ENCODE measurements around the gene RNF207.
"Not testable (repeated sequence)": the region's sequence is repeated elsewhere in the genome, so short reads cannot be mapped to it uniquely, and the experiment has no call there.

Gene RNF207

DNA sequence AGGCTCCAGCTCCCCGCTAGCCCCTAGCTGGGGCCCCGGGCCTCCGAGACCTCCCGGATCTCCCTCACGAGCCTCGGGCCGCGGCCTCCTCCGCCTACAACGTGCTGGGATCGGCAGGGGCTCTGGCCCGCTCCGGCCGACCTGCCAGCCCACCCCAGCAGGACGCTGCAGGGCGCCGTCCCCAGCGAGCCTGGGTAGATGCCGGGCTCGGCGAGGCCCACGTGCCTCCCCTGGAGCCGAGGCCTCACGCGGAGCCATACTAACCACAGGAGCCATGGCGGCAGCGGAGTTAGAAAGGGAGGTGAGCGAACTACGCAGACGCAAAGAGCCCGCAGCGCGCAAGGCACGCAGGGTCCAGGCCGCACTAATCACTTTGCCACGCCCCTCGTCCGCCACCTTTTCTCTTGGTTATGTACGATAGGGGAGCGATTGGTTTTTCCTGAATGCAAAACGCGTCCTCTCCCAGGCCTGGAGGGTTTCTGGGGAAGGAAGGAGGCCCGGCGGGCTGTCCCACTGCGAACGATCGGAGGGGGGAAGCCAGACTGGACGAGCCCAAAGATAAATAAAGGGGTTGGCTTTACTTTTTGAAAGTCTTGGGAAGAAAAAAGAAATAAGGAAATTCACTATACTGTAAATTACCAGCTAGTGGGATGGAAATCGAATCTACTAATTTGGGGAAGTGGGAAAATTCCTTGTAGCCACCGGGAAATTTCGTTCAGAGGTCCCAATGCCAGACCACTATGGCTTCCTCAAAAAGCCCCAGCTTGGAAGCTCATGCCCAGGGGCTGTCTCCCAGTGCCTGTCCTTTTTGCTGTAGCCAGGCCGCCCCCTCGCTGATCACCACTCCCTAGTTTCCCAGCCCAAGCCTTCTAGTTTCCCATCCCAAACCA is 6.4 kb upstream of the RNF207 start, which contains the start of gene RPL22:
Gene RPL22, minus strand, starts transcription at position 298 of the 890 bp plus-strand sequence. Its CDS starts 22 bp downstream, at position 276.
- in situ Hi-C loops (cut with MboI; ENCODE audit: low sequenced_read_pairs) = no loop called here

DNA sequence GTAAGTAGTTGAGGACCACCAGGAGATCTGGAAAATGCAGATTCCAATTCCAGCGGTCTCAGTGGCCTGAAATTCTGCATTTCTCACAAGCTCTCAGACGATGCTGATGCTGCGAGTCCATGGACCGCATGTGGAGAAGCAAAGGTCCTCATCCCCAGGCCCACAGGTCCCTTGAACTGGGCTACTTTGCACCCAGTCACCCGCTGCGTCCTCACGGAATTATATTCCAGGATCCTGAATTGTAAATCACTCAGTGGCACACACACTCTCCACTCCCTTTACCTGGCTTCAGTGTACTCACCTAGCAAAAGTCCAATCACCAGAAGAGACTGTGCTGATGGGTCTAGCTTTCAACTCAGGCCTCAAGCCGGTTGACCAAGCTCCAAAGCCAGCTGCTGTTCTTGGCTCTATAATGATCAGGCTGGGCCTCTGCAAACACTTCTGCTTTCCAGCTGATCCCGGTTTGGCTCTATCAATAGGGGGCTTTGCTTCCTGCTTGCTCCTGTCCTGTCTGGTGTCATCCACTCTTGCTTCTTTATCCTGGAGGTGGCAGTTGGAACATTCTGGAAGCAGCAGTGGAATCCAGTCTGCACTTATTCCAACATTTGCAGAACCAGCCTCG is 5.6 kb upstream of the RNF207 start:
- in situ Hi-C loops (cut with MboI; ENCODE audit: low sequenced_read_pairs) = no loop called here

DNA sequence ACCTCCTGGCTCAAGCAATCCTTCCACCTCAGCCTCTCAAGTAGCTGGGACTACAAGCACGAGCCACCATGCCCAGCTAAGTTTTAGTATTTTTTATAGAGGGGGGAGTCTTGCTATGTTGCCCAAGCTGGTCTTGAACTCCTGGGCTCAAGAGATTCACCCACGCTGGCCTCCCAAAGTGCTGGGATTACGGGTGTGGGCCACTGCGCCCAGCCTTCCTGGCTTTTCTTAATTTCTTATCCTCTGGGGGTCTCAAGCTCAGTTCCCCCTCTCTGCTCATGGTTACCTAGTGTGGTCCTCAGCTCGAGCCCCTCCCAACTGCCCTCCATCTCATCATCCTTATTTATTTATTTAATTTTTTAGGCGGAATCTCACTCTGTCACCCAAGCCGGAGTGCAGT is 3.7 kb upstream of the RNF207 start:
- in situ Hi-C loops (cut with MboI; ENCODE audit: low sequenced_read_pairs) = no loop called here

DNA sequence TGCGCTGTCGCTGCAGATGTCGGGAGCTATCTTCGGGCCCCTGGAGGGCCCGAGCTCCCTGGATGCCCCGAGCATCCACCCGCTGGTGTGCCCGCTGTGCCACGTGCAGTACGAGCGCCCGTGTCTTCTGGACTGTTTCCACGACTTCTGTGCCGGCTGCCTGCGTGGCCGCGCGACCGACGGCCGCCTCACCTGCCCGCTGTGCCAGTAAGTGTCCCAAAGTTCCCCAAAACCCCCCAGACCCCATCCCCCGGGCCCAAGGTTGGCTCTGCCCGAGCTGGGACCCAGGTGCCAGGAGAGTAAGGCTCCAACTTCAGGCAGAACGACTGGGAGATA is 569 bp downstream of the RNF207 start:
- in situ Hi-C loops (cut with MboI; ENCODE audit: low sequenced_read_pairs) = no loop called here

DNA sequence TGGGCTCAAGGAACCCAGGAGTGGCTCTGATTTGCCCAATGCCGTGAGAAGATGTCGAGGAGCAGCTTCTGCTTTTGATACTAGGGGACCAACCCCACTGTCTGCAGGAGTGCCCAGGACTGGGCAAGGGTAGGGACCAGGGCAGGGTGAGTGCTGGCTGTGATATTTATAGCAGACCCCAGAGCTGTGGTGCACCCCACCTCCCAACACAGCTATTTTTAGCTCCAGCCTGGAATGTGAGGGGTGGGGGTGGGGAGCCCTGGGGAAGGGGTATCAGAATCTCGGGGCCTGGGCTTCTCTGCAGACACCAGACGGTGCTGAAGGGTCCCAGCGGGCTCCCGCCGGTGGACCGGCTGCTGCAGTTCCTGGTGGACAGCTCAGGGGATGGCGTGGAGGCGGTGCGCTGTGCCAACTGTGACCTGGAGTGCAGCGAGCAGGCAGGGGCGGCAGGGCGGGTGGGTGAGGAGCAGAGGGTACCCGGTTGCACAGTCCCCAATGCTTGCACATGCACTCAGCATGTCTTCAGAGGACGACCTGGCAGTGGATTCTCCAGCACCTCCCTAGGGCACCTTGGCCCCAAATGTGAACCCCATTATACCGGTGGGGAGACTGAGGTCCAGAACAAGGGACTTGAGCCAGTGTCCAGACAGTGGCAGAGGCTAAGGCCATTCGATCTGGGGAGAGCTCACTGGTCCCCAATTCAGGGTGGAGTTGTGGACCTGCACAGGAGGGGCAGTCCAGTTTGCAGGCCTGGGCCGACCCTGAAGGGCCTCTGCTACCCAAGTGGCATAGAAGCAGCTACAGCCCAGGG is 1.4 kb downstream of the RNF207 start:
- in situ Hi-C loops (cut with MboI; ENCODE audit: low sequenced_read_pairs) = no loop called here

DNA sequence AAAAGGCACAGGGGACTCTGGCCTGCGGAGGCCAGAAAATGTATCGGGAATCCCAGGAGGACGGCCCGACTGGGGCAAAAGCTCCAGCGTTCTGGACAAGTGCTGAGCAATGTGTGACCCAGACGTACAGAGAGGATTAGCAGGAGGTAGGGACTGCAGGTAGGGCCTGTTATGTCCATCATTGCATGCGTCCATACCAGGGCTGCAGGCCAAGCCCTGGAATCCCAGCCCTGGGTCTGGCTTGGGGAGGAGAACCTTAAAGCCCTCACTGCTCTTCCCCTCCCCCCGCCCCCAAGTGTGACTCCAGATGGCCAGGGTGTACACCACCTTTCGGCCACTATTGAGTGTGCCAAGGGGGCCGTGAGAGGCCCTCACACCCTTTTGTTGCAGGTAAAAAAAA is 2.0 kb downstream of the RNF207 start:
- in situ Hi-C loops (cut with MboI; ENCODE audit: low sequenced_read_pairs) = no loop called here

DNA sequence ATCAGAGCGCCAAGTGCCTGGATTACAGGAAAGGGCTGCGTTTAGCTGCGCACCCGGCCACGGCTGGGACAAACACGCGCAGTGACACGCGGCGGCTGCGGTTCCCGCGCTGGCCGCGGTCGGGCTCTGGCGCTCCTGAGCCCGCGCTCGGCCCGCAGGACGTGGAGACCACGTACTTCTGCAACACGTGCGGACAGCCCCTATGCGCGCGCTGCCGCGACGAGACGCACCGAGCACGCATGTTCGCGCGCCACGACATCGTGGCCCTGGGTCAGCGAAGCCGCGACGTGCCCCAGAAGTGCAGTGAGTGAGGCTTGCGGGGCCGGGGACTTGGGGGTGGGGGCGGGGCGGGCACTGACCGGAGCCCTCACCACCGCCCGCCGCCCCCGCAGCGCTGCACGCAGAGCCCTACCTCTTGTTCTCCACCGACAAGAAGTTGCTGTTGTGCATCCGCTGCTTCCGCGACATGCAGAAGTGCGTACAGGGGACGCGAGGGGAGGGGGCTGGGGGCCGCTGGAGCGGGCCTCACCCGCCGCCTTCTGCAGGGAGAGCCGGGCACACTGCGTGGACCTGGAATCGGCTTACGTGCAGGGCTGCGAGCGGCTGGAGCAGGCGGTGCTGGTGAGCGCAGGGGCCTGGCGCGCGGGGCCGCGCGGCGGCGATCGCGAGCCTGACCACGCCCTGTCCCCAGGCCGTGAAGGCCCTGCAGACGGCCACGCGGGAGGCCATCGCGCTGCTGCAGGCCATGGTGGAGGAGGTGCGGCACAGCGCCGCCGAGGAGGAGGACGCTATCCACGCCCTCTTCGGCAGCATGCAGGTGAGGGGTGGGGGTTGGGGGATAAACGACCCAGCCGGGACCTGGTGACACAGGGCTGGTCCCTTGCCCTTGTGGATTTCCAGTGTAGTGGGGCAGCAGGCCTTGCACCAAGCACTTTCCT is 3.1 kb downstream of the RNF207 start:
- in situ Hi-C loops (cut with MboI; ENCODE audit: low sequenced_read_pairs) = no loop called here

DNA sequence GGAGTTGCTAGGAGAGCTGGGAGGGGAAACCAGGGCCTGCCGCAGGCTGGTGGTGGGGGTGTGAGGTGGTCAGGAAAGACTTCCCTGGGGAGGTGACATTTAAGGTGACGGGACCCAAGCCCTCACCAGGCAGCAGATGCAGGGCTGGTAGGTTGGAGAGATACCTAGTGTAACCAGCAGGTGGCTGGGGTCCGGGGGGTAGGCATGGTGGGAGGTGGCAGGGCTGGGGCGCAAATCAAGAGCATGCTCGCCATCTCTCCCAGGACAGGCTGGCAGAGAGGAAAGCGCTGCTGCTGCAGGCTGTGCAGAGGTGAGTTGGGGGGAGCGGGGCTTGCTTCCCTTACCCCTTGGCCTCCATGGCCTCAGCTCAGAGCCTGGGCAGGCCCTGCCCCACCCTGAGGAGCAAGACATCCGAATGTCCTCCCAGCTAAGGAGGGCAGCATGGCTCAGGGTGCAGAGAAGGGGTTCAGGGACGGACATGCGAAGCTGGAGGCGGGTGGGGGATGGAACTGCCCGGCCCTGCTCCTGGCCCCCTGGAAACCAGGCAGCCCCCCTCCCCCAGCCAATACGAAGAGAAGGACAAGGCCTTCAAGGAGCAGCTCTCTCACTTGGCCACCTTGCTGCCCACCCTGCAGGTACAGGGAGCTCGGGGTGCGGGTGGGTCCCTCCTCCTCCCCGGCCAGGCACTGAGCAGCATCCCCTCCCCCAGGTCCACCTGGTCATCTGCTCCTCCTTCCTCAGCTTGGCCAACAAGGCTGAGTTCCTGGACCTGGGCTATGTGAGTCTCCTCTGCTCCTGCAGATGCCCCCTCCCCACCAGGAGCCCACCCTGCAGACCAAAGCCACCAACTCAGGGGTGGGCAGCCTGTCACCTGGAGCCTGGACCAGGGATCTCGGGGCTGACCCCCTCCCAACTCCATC is 4.0 kb downstream of the RNF207 start:
- in situ Hi-C loops (cut with MboI; ENCODE audit: low sequenced_read_pairs) = no loop called here

DNA sequence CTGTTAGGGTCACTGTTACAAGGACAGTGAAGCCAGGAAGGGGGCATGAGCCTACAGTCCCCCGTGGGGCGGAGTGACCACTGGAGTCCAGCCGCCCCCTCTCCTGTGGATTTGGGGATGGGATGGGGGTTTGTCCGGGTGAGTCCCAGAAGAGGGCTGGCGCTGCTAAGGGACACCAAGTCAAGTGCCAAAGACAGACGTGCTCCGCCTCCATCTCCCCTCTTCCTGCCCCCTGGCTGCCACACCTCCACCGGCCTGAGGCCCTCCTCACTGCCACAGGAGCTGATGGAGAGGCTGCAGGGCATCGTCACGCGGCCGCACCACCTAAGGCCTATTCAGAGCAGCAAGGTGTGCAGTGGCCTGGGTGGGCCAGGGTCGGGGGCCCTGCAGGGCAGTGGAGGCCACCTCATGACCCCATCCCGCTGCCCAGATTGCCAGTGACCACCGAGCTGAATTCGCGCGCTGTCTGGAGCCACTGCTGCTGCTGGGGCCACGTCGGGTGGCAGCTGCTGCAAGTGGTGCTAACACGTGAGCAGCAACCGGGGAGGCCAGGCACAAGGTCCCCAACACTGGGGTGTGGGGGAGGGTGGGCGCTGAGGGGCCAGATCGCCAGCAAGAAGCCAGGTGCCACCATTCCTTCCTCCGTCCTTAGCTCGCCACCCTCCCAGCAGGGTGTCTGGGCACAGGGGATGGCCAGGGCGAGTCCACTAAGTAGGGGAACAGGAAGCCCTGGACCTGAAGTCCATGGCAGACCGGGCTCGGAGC is 4.9 kb downstream of the RNF207 start:
- in situ Hi-C loops (cut with MboI; ENCODE audit: low sequenced_read_pairs) = no loop called here

DNA sequence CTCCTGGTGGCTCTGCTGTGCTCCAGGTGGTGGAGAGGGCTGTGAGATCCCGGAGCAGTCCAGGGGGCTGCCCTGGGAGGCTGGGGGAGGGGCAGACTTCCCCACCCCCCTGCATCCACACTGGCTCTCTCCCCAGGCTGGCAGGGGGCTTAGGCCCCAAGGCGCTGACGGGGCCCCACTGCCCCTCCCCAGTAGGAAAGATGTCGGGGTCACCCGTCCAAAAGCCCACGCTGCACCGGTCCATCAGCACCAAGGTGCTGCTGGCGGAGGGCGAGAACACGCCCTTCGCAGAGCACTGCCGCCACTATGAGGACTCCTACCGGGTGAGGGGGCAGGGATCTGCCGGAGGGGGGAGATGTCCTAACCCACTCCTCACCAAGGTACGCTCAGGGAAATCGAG is 5.8 kb downstream of the RNF207 start:
- in situ Hi-C loops (cut with MboI; ENCODE audit: low sequenced_read_pairs) = no loop called here

DNA sequence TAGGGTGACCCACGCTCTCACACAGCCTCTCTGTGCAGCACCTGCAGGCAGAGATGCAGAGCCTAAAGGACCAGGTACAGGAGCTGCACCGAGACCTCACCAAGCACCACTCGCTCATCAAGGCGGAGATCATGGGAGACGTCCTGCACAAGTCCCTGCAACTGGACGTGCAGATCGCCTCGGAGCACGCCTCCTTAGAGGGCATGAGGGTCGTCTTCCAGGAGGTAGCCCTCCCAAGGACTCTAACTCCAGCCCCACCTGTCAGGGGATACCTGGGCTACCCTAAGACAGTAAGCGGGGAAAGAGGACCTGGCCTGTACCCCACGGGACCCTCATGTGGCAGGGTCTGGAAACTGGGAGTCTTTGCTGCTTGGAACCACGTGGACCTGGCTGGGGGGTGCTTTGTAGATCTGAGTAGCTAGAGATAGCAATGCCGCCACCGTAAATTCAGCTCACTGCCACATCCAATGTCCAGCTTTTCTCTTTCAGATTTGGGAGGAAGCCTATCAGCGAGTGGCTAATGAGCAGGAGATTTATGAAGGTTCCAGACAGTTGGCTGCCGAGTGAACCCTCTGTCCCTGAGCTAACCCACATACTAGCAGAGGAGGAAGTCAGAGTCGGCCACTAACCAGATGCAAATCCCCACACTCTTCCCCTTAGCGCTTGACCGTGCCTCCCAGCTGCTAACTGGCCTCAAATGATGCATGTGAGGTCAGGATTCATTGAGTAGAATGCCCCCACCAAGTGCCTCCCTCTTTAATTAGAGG is 6.5 kb downstream of the RNF207 start:
- in situ Hi-C loops (cut with MboI; ENCODE audit: low sequenced_read_pairs) = no loop called here

DNA sequence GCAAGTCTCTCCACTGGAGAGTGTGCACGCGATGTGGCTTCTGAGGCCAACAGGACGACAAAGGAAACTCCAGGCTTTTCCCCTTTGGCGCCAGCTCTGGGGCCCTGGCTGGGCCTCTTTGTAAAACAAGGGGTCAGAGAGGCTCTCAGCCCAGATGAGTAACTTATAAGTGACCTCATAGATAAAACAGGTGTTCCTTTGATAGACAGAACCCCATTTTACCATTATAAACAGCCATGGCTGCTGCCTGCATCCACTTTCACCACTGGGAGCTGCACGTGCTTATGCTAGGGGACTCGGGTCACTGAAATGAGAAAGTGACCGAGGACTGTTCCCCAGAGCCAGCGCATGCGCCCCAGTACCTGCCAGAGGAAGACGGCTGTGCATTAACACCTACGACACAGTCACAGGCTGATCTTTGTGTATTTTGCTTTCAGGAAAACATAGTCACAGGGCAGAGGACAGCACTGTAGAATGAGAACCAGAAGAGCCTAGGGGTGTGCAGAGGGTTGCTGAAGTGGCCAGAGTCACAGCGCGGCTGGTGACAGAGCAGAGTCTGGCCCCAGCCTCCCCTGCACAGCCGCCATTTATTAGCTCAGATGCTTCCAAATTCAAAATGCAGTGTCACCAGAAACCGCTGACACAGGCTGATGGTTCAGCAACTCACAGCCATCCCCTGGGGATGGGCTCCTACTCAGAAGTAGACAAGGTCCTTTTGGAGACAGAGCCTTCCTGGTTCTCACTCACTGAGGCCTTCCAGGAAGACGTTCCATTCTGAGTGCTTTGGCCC is 12.7 kb downstream of the RNF207 start:
- in situ Hi-C loops (cut with MboI; ENCODE audit: low sequenced_read_pairs) = no loop called here

DNA sequence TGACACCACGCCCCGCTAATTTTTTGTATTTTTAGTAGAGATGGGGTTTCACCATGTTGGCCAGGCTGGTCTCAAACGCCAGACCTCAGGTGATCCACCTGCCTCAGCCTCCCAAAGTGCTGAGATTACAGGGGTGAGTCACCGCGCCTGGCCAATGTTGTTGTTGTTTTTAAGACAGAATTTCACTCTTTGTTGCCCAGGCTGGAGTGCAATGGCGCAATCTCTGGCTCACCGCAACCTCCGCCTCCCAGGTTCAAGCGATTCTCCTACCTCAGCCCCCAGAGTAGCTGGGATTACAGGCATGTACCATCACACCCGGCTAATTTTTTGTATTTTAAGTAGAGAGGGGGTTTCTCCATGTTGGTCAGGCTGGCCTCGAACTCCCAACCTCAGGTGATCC is 13.7 kb downstream of the RNF207 start:
- in situ Hi-C loops (cut with MboI; ENCODE audit: low sequenced_read_pairs) = not testable (repeated sequence)

DNA sequence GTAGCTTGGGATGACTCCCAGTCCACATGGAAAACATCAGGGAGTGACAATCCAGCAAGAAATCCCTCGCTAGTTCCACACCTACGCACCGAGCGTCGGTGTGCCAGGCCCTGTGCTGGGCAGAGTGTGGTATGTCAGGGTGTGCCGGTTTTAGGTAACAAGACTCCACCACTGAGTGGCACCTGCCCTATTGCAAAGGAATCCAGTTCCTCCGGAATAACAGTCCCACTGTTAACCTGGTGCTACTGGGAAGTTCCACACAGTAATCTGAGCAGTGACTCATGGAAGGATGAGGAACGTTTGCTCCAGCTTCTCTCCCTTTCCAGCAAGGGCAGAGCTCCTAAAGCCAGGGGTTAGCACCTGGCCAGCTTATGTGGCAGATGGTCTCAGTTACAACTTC is 14.3 kb downstream of the RNF207 start:
- in situ Hi-C loops (cut with MboI; ENCODE audit: low sequenced_read_pairs) = no loop called here

DNA sequence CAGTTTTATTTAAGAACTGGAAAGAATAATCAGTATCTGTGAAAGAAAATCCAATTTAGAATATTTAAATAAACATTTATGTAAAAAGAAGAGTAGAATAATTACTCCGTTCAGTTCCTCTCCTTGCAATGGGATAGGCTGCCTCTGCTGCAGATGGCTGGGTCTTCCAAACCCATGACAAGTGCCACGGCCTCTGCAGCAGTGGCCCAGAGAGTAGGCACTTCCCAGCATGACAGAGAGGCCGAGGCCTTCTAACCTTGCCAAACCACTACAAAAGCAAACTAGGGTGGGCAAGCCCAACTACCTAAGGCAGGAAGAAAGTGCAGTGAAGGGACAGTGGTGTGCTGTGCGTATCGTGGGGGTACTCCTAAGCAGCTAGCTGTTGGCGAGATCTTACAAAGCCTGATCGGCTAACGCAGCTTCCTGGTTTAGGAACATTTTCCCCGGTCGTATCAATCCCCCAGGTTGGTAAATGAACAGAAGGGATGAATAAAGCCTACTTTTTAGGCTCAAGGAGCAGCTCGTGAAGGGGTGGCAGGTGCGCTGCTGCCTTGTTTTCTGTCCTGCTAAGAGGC is 15.4 kb downstream of the RNF207 start:
- in situ Hi-C loops (cut with MboI; ENCODE audit: low sequenced_read_pairs) = no loop called here

DNA sequence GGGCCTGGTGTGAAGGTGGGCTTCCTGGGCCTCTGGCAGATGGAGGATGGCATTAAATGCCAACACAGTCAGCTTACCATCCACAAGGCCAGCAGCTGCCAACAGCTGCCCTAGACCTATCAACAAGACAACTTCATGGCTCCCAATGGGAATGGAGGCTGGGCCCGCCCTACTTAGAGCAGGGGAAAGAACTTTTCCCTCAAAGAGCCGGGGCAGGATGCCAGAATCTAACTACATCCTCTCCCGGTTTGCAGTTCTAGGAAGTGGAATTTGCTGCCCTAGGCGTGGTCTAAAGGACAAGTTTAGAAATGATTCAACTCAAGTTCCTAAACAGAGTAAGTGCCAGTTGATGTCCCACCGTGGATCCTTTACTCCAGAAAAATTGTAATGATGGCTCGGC is 16.7 kb downstream of the RNF207 start:
- in situ Hi-C loops (cut with MboI; ENCODE audit: low sequenced_read_pairs) = no loop called here

DNA sequence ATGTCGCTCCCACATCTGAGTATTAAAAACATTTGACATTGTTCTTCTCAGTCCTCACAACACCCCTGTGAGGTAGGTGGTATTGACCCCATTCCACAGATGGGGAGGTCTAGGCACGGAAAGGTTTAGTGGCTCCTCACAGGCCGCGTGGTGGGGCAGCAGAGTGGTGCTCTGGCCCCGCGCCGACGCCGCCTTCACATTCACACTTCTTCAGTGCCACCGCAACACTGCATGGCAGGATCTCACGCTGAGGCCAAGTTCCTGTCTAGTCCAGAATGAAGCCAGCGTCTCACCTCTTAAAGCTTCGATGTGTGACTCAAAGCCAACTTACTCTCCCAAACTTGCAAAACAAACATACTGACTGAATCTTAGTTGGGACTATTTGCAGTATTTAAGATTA is 17.7 kb downstream of the RNF207 start:
- in situ Hi-C loops (cut with MboI; ENCODE audit: low sequenced_read_pairs) = no loop called here

All from hTERT RPE-1 (cell line).